K562 (cell line): Measurements from ENCODE around the gene ZNF48. TPM values are rescaled to one million over a fixed set of nuclear protein-coding genes. Genes with fewer than 3 reads are reported as not detected.

Experiments
- CBFA2T2 ChIP-seq: fragments of 450-650 bp; conservative IDR thresholded peaks from 2 replicates; pipeline ENCODE4 v1.6.1; 2017; ENCODE audit warnings: mild to moderate bottlenecking
- FOXK1 ChIP-seq: sonication (generic); formaldehyde crosslinking; IDR thresholded peaks from 2 replicates; pipeline ENCODE4 v1.8.0; 2022; ENCODE audit warnings: missing genetic modification reagents, mild to moderate bottlenecking, borderline replicate concordance
- HDAC6 ChIP-seq: IDR thresholded peaks from 2 replicates; pipeline ENCODE4 v1.6.1; 2012; ENCODE audit warnings: low read depth, mild to moderate bottlenecking, control low read depth, inconsistent platforms, low read length, moderate library complexity
- HMGN3 ChIP-seq: IDR thresholded peaks from 2 replicates; pipeline ENCODE4 v1.6.1; 2011; ENCODE audit warnings: borderline replicate concordance, low read depth, mild to moderate bottlenecking, mixed read lengths, low read length; ENCODE audit not compliant: insufficient read length; ENCODE audit errors: extremely low read depth
- KDM4B ChIP-seq, 2 experiments: fragments of 450-650 bp in 1 of 2; sonication (generic) in 1 of 2; IDR thresholded peaks; 2 replicates each; pipeline ENCODE4 v1.6.1; 2016 to 2017; ENCODE audit warnings: borderline replicate concordance in 2 of 2, antibody characterized with exemption in 1 of 2, low read depth in 1 of 2, mild to moderate bottlenecking in 1 of 2
- NR2C1 ChIP-seq, 2 experiments: fragments of 450-650 bp; IDR thresholded peaks; 2 replicates each; pipeline ENCODE4 v1.6.1; 2017; ENCODE audit warnings: mild to moderate bottlenecking in 2 of 2, antibody characterized with exemption in 1 of 2, inconsistent platforms in 1 of 2, missing compliant biosample characterization in 1 of 2, missing genetic modification characterization in 1 of 2
- PATZ1 ChIP-seq: fragments of 250-450 bp; sonication (Bioruptor Pico); IDR thresholded peaks from 2 replicates; pipeline ENCODE4 v1.5.0; 2020; ENCODE audit warnings: mild to moderate bottlenecking, borderline replicate concordance
- PHF8 ChIP-seq: fragments of 200-600 bp; sonication (generic); IDR thresholded peaks from 2 replicates; pipeline ENCODE4 v1.6.1; 2012; ENCODE audit warnings: mixed run types, mild to moderate bottlenecking, inconsistent platforms, low read length, moderate library complexity, borderline replicate concordance
- RAD51 ChIP-seq: fragments of 450-650 bp; IDR thresholded peaks from 2 replicates; pipeline ENCODE4 v1.7.1; 2016; ENCODE audit warnings: low read depth, mild to moderate bottlenecking, borderline replicate concordance
- SNRNP70 ChIP-seq: fragments of 200-400 bp; formaldehyde crosslinking; optimal IDR thresholded peaks from 2 replicates; pipeline ENCODE3; 2017; ENCODE audit warnings: low read depth, low read length
- SPI1 ChIP-seq: IDR thresholded peaks from 2 replicates; pipeline ENCODE4 v1.6.1; 2011; ENCODE audit warnings: low read depth, low read length, control low read depth, borderline replicate concordance
- SUPT5H ChIP-seq: fragments of 450-650 bp; IDR thresholded peaks from 2 replicates; pipeline ENCODE4 v1.6.1; 2016
- ZNF143 ChIP-seq: sonication (generic); formaldehyde crosslinking; IDR thresholded peaks from 2 replicates; pipeline ENCODE4 v1.9.0; 2022; ENCODE audit warnings: mild to moderate bottlenecking, missing genetic modification reagents
- ZNF24 ChIP-seq: fragments of 450-650 bp; IDR thresholded peaks from 2 replicates; pipeline ENCODE4 v1.6.1; 2016
- ZNF253 ChIP-seq: fragments of 250-450 bp; sonication (Bioruptor Pico); conservative IDR thresholded peaks from 2 replicates; pipeline ENCODE4 v1.6.1; 2021; ENCODE audit warnings: mild to moderate bottlenecking
- ZNF445 ChIP-seq: fragments of 250-450 bp; sonication (Bioruptor Pico); IDR thresholded peaks from 2 replicates; pipeline ENCODE4 v1.4.0; 2020; ENCODE audit warnings: low read depth, mild to moderate bottlenecking, moderate library complexity
- ZNF75A ChIP-seq: fragments of 450-650 bp; formaldehyde crosslinking; IDR thresholded peaks from 2 replicates; pipeline ENCODE4 v1.4.0; 2020; ENCODE audit warnings: mild to moderate bottlenecking
- ZNF76 ChIP-seq: fragments of 250-450 bp; sonication (Bioruptor Pico); IDR thresholded peaks from 2 replicates; pipeline ENCODE4 v1.4.0; 2020; ENCODE audit warnings: mild to moderate bottlenecking, moderate library complexity, borderline replicate concordance
- ZNF830 ChIP-seq: fragments of 250-450 bp; sonication (Bioruptor Pico); IDR thresholded peaks from 2 replicates; pipeline ENCODE4 v1.5.0; 2021; ENCODE audit warnings: mild to moderate bottlenecking
- ZSCAN29 ChIP-seq: fragments of 450-650 bp; IDR thresholded peaks from 2 replicates; pipeline ENCODE4 v1.6.1; 2017
- polyA plus RNA-seq, 8 experiments: library from polyadenylated mRNA; depleted of rRNA in 4 of 8; stranded (reverse) in 5 of 8; unstranded in 3 of 8; fragments of >200 nt; fragmentation: Nextera tagmentation in 2 of 8; fragmentation: Illumina TruSeq in 1 of 8; extraction: Ambion mirVana in 2 of 8; extraction: Trizol in 1 of 8; gene quantifications; 2 replicates each; pipeline versions ENCODE4 v1.2.1 to v1.2.3, GENCODE V29; 2011 to 2014; ENCODE audit warnings: inconsistent platforms in 1 of 8, missing spikeins in 1 of 8
- total RNA-seq, 7 experiments: library from RNA; depleted of rRNA in 6 of 7; stranded (reverse); fragments of >200 nt in 6 of 7; fragmentation: Illumina TruSeq in 2 of 7; extraction: Trizol in 2 of 7; gene quantifications; 2 replicates each; pipeline versions ENCODE4 v1.2.1 to v1.2.3, GENCODE V29; 2011 to 2021; ENCODE audit warnings: low replicate concordance in 1 of 7
- TF ChIP-seq, protein P1 (sequence below), 2 experiments: fragments of 450-650 bp in 1 of 2; sonication (generic) in 1 of 2; formaldehyde crosslinking in 1 of 2; IDR thresholded peaks in 1 of 2; conservative IDR thresholded peaks in 1 of 2; 2 replicates each; pipeline versions ENCODE4 v1.6.1 to v1.8.1; 2016 to 2023; ENCODE audit warnings: mild to moderate bottlenecking in 2 of 2, moderate library complexity in 2 of 2, inconsistent platforms in 1 of 2, missing genetic modification reagents in 1 of 2
- TF ChIP-seq, protein P2 (sequence below): fragments of 450-650 bp; IDR thresholded peaks from 2 replicates; pipeline ENCODE4 v1.6.1; 2016; ENCODE audit warnings: mild to moderate bottlenecking

Gene ZNF48
- total and polyA plus RNA-seq, 9 of the 15 experiments (the other 6 are each of a cell fraction or from before 2014, with no cell fraction given) = 0.38 to 11.6 (median 4.7) TPM

- TF ChIP-seq ZNF830 (CRISPR knock-in tag) = 0 out of 2 replicates have a peak, but pooled peaks have one; percentile 17
- TF ChIP-seq HMGN3 = peak; percentile 61
- no peak for TF ChIP-seq HDAC6
- TF ChIP-seq ZNF75A (CRISPR knock-in tag) = no peak
- TF ChIP-seq RAD51 = peak; percentile 96
- peak; percentile 79 for TF ChIP-seq CBFA2T2
- peak in 1 of 2 experiments; percentile 83; a peak in 1 of 4 replicates for TF ChIP-seq KDM4B (IDR thresholded peaks at IDR 0.05; ENCODE audit: borderline replicate concordance in 2 of 2, low read depth in 1 of 2)
- TF ChIP-seq PHF8 = peak; percentile 84; the same call in 1 of the 2 replicates
- peak; percentile 69; the same call in 1 of the 2 replicates for TF ChIP-seq ZNF76
- TF ChIP-seq NR2C1 (IDR thresholded peaks at IDR 0.05) = peak; percentile 98
- peak; percentile 99 for TF ChIP-seq NR2C1 (tag; IDR thresholded peaks at IDR 0.05)
- TF ChIP-seq ZNF253 (CRISPR knock-in tag) = no peak
- peak; percentile 57 for TF ChIP-seq SPI1
- peak; percentile 72 for TF ChIP-seq SUPT5H
- TF ChIP-seq ZNF143 (CRISPR knock-in tag) = no peak
- no peak for TF ChIP-seq ZNF24
- no peak for TF ChIP-seq ZSCAN29
- TF ChIP-seq, protein P1, sequence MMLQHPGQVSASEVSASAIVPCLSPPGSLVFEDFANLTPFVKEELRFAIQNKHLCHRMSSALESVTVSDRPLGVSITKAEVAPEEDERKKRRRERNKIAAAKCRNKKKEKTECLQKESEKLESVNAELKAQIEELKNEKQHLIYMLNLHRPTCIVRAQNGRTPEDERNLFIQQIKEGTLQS (IDR thresholded peaks at IDR 0.05) = peak; percentile 95
- TF ChIP-seq, protein P1 (CRISPR knock-in tag; conservative IDR thresholded peaks at IDR 0.05) = peak; percentile 83; the same call in 1 of the 2 replicates
- TF ChIP-seq FOXK1 (CRISPR knock-in tag) = peak; percentile 87; the same call in 1 of the 2 replicates
- TF ChIP-seq SNRNP70 = no peak
- TF ChIP-seq ZNF445 = no peak
- peak; percentile 55; the same call in 1 of the 2 replicates for TF ChIP-seq PATZ1 (CRISPR knock-in tag)
- TF ChIP-seq, protein P2, sequence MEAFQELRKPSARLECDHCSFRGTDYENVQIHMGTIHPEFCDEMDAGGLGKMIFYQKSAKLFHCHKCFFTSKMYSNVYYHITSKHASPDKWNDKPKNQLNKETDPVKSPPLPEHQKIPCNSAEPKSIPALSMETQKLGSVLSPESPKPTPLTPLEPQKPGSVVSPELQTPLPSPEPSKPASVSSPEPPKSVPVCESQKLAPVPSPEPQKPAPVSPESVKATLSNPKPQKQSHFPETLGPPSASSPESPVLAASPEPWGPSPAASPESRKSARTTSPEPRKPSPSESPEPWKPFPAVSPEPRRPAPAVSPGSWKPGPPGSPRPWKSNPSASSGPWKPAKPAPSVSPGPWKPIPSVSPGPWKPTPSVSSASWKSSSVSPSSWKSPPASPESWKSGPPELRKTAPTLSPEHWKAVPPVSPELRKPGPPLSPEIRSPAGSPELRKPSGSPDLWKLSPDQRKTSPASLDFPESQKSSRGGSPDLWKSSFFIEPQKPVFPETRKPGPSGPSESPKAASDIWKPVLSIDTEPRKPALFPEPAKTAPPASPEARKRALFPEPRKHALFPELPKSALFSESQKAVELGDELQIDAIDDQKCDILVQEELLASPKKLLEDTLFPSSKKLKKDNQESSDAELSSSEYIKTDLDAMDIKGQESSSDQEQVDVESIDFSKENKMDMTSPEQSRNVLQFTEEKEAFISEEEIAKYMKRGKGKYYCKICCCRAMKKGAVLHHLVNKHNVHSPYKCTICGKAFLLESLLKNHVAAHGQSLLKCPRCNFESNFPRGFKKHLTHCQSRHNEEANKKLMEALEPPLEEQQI = no peak
Observed at GRCh38 chr16:30355144-30355953, 39.9 kb upstream of the ZNF48 start, which contains the start of gene CD2BP2 (continued).
